CD14-positive monocyte (primary cell): ENCODE data around the gene RNF213. TPM values are rescaled to one million over a fixed set of nuclear protein-coding genes. Genes with fewer than 3 reads are reported as not detected.

Experiments
- DNase-seq, 3 donors: peaks; one replicate each; pipeline ENCODE4 v3.0.0-alpha.2; 2011 to 2022
- H2AFZ ChIP-seq: 2 replicates; pipeline ENCODE4 v1.6.0; 2012; ENCODE audit warnings: mild to moderate bottlenecking, low read depth, low read length, inconsistent platforms; ENCODE audit not compliant: insufficient read depth, poor library complexity, severe bottlenecking
- H3K27ac ChIP-seq, 2 donors: 1 replicate in 1 of 2; 2 replicates in 1 of 2; pipeline ENCODE4 v1.5.1; 2012 to 2013; ENCODE audit warnings: low read length in 2 of 2, control low read depth in 1 of 2, inconsistent platforms in 1 of 2, low read depth in 1 of 2, mild to moderate bottlenecking in 1 of 2
- H3K27me3 ChIP-seq, 2 donors: one replicate each; pipeline versions ENCODE4 v1.6.0 to v1.6.1; 2011 to 2013; ENCODE audit warnings: low read length in 2 of 2; ENCODE audit not compliant: control insufficient read depth in 2 of 2, insufficient read depth in 2 of 2
- H3K36me3 ChIP-seq, 2 donors: replicated peaks in 1 of 2; 1 replicate in 1 of 2; 2 replicates in 1 of 2; pipeline versions ENCODE4 v1.5.1 to v1.6.1; 2012 to 2013; ENCODE audit warnings: low read length in 2 of 2, control low read depth in 1 of 2, inconsistent platforms in 1 of 2, mild to moderate bottlenecking in 1 of 2; ENCODE audit not compliant: insufficient read depth in 2 of 2, control insufficient read depth in 1 of 2
- H3K4me1 ChIP-seq, 2 donors: 1 replicate in 1 of 2; 2 replicates in 1 of 2; pipeline versions ENCODE4 v1.5.1 to v1.6.1; 2012 to 2013; ENCODE audit warnings: low read length in 2 of 2, control low read depth in 1 of 2, inconsistent platforms in 1 of 2, mild to moderate bottlenecking in 1 of 2, moderate library complexity in 1 of 2; ENCODE audit not compliant: insufficient read depth in 2 of 2, control insufficient read depth in 1 of 2
- H3K4me2 ChIP-seq: replicated peaks from 2 replicates; pipeline ENCODE3; 2012; ENCODE audit warnings: low read length, moderate library complexity, mild to moderate bottlenecking; ENCODE audit not compliant: poor library complexity, severe bottlenecking; ENCODE audit errors: extremely low read depth
- H3K4me3 ChIP-seq, 3 experiments: fragments of 200-600 bp in 1 of 3; sonication (generic) in 1 of 3; replicated peaks in 1 of 3; 1 replicate in 2 of 3; 2 replicates in 1 of 3; pipeline ENCODE4 v1.5.1; 2011 to 2013; ENCODE audit warnings: low read length in 3 of 3, mild to moderate bottlenecking in 3 of 3, control low read depth in 2 of 3, low read depth in 2 of 3, inconsistent platforms in 1 of 3, moderate library complexity in 1 of 3
- H3K79me2 ChIP-seq: 2 replicates; pipeline ENCODE4 v1.6.0; 2012; ENCODE audit warnings: mild to moderate bottlenecking, control low read depth, inconsistent platforms, low read length, moderate library complexity; ENCODE audit not compliant: insufficient read depth
- H3K9ac ChIP-seq: 2 replicates; pipeline ENCODE4 v1.6.0; 2017; ENCODE audit warnings: low read length, mild to moderate bottlenecking; ENCODE audit not compliant: insufficient read depth, poor library complexity, severe bottlenecking
- H3K9me3 ChIP-seq, 2 donors: replicated peaks in 1 of 2; 1 replicate in 1 of 2; 2 replicates in 1 of 2; pipeline versions ENCODE4 v1.5.1 to v1.6.1; 2012 to 2013; ENCODE audit warnings: low read length in 2 of 2, control low read depth in 1 of 2; ENCODE audit not compliant: control insufficient read depth in 1 of 2, insufficient read depth in 1 of 2
- H4K20me1 ChIP-seq: 2 replicates; pipeline ENCODE4 v1.6.0; 2012; ENCODE audit warnings: mild to moderate bottlenecking, low read length, control low read depth, moderate library complexity; ENCODE audit not compliant: insufficient read depth
- H3K27ac Mint-ChIP-seq, 7 donors: one replicate each; pipeline ENCODE4 v1.8.0; 2020; ENCODE audit warnings: mild to moderate bottlenecking in 7 of 7, mixed read lengths in 7 of 7, moderate library complexity in 6 of 7, inconsistent platforms in 2 of 7
- H3K27me3 Mint-ChIP-seq, 3 donors: one replicate each; pipeline ENCODE4 v1.8.0; 2021 to 2022; ENCODE audit warnings: low read depth in 3 of 3, mild to moderate bottlenecking in 3 of 3, mixed read lengths in 3 of 3, moderate library complexity in 3 of 3, inconsistent platforms in 1 of 3
- H3K36me3 Mint-ChIP-seq, 2 donors: one replicate each; pipeline ENCODE4 v1.8.0; 2020; ENCODE audit warnings: mixed read lengths in 2 of 2, inconsistent platforms in 1 of 2, mild to moderate bottlenecking in 1 of 2
- H3K4me1 Mint-ChIP-seq: one replicate; pipeline ENCODE4 v1.8.0; 2020; ENCODE audit warnings: mild to moderate bottlenecking, mixed read lengths
- H3K4me3 Mint-ChIP-seq, 2 donors: one replicate each; pipeline ENCODE4 v1.8.0; 2020; ENCODE audit warnings: mild to moderate bottlenecking in 2 of 2, mixed read lengths in 2 of 2, moderate library complexity in 1 of 2
- H3K9me3 Mint-ChIP-seq, 7 donors: one replicate each; pipeline ENCODE4 v1.8.0; 2020 to 2022; ENCODE audit warnings: mixed read lengths in 7 of 7, mild to moderate bottlenecking in 6 of 7, moderate library complexity in 6 of 7, inconsistent platforms in 2 of 7
- WGBS: methylation state at CpG from one replicate; pipeline ENCODE4 v1.1.5; 2013; ENCODE audit warnings: missing lambda C conversion rate; ENCODE audit not compliant: insufficient coverage; 5-methylcytosine and 5-hydroxymethylcytosine counted together
- intact Hi-C, 2 donors: fragments of 100-400 bp; cut with micrococcal nuclease; formaldehyde crosslinking; loops; one replicate each; pipeline versions ENCODE4 v1.15.0 to v1.15.1; 2023
- polyA plus RNA-seq, 3 donors: library from polyadenylated mRNA; depleted of rRNA in 1 of 3; unstranded in 2 of 3; stranded (reverse) in 1 of 3; fragments of 300-500 nt in 2 of 3; fragments of >200 nt in 1 of 3; fragmentation: Illumina TruSeq in 2 of 3; gene quantifications; 1 replicate in 2 of 3; 2 replicates in 1 of 3; pipeline ENCODE4 v1.2.3, GENCODE V29; 2012 to 2021
- TF ChIP-seq, protein P1 (sequence below): fragments of 200-600 bp; IDR thresholded peaks from one replicate; pipeline ENCODE4 v1.8.0; 2022; ENCODE audit warnings: antibody characterized with exemption, mild to moderate bottlenecking

Gene RNF213
- polyA plus RNA-seq, 3 donors: 10.3 to 196 (median 18.1) TPM

DNA sequence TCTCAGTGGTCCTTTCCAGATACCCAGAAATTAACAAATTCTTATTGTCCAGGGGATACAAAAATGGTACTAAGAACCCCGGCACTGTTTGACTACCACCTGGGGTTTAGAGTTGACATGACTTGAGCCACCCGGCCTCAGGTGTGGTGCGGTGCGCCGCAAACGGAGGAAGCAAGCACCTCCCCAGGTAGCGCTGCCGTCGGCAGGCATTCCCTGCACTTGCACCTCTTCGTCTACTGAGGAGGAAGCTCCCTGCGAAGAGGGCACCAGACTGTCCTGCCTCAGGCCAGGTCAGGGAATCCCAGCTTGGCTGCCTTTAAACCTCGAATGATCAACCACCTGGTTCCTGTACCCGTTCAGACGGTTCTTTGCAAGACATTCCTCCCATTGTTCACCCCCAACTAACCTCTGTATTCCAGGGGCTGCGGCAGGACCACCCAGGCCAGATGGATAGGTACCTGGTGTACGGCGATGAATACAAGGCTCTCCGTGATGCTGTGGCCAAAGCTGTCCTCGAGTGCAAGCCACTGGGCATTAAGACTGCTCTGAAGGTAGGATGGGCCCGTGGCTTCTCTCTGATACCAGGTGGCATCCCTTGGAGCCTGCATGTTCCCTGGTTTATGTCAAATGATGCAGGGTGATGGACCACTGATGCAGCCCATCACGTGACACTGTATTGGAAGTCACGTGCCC, 113.5 kb downstream of the RNF213 start:
- Mint-ChIP-seq H3K4me1 (no peaks in the 10 kb centered on the region), H3K9me3 (no peaks in the 10 kb centered on the region), H3K4me3 (no peak overlapping the region), H3K27me3 (no peaks in the 10 kb centered on the region), H3K36me3 (peaks cover 95 to 99% of the 10 kb centered on the region in 2 donors), H3K27ac (no peak overlapping the region)
- no peaks in the 10 kb centered on the region for H3K79me2 ChIP-seq
- H3K4me2 ChIP-seq: no peak overlapping the region
- intact Hi-C loops: no loop called here
- H3K9ac ChIP-seq: no peak overlapping the region
- H2AFZ ChIP-seq: no peak overlapping the region
- DNase-seq: no peak
- H3K27me3 ChIP-seq: no peaks in the 10 kb centered on the region
- TF ChIP-seq, protein P1, sequence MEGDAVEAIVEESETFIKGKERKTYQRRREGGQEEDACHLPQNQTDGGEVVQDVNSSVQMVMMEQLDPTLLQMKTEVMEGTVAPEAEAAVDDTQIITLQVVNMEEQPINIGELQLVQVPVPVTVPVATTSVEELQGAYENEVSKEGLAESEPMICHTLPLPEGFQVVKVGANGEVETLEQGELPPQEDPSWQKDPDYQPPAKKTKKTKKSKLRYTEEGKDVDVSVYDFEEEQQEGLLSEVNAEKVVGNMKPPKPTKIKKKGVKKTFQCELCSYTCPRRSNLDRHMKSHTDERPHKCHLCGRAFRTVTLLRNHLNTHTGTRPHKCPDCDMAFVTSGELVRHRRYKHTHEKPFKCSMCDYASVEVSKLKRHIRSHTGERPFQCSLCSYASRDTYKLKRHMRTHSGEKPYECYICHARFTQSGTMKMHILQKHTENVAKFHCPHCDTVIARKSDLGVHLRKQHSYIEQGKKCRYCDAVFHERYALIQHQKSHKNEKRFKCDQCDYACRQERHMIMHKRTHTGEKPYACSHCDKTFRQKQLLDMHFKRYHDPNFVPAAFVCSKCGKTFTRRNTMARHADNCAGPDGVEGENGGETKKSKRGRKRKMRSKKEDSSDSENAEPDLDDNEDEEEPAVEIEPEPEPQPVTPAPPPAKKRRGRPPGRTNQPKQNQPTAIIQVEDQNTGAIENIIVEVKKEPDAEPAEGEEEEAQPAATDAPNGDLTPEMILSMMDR: no peak
- no peak overlapping the region for H3K27ac ChIP-seq
- H3K4me1 ChIP-seq: no peaks in the 10 kb centered on the region
- peaks cover 78% of the 10 kb centered on the region for H4K20me1 ChIP-seq
- no peak overlapping the region for H3K4me3 ChIP-seq
- H3K9me3 ChIP-seq: no peaks in the 10 kb centered on the region
- 96% methylated on average over 22 of the region's 22 CpGs for WGBS
- H3K36me3 ChIP-seq: peaks cover 99 to 100% of the 10 kb centered on the region in 2 donors

DNA sequence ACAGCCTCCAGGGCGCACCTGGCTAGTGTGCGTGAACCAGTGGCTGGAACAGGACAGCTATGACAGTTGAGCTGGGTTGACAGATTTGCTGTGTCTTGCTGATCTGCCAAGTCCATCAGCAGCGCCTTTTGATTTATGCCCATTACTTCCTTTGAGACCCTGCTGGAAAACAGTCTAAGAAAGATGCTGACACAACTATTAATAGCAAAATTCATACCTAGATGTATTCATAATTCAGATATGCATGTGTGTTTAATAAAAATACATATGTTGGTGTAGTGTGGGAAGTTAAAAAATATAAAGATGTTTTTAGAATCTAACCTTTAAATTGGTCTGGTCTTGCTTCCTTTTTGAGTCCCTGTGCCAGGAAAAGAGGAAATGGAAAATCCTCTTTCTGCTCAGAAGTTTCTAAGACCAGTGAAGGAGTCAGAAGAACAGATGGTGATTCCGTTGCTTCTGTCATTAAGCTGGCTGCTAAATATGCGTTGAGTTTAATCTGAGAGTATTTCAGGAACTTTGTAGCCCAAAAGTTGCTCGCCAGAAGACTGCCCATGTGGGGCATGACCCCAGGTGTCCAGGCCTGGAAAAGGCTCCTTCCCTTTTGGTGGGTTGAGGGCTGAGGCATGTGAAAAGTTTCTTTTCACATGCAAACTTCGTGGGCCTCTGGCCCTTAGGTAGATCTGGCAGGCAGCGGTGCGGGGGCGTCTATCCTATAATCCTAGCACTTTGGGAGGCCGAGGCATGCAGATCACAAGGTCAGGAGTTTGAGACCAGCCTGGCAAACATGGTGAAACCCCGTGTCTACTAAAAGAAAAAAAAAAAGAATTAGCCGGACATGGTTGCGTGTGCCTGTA, 114.3 kb downstream of the RNF213 start:
- no peaks in the 10 kb centered on the region for H3K27me3 Mint-ChIP-seq
- H3K36me3 ChIP-seq: peaks cover 99 to 100% of the 10 kb centered on the region in 2 donors
- no peaks in the 10 kb centered on the region for H3K4me1 Mint-ChIP-seq
- peak overlapping the region in 1 of 7 donors; percentile 10 for H3K27ac Mint-ChIP-seq
- intact Hi-C loops: no loop called here
- H3K9me3 ChIP-seq: no peaks in the 10 kb centered on the region
- H3K27ac ChIP-seq: no peak overlapping the region
- H3K4me3 Mint-ChIP-seq: no peak overlapping the region
- no peak overlapping the region for H3K4me2 ChIP-seq
- TF ChIP-seq, protein P1: no peak
- H2AFZ ChIP-seq: no peak overlapping the region
- H3K9me3 Mint-ChIP-seq: no peaks in the 10 kb centered on the region
- H4K20me1 ChIP-seq: peaks cover 78% of the 10 kb centered on the region
- DNase-seq: no peak
- no peak overlapping the region for H3K4me3 ChIP-seq
- peaks cover 95 to 99% of the 10 kb centered on the region in 2 donors for H3K36me3 Mint-ChIP-seq
- no peak overlapping the region for H3K9ac ChIP-seq
- H3K27me3 ChIP-seq: no peaks in the 10 kb centered on the region
- H3K4me1 ChIP-seq: no peaks in the 10 kb centered on the region
- H3K79me2 ChIP-seq: no peaks in the 10 kb centered on the region
- 79% methylated on average over 13 of the region's 14 CpGs for WGBS
